ENCODE results near the gene ANAPC2. TPM values are rescaled to one million over a fixed set of nuclear protein-coding genes. Genes with fewer than 3 reads are reported as not detected.

Gene ANAPC2
- total and polyA plus RNA-seq, 12 donors: 23.7 to 69.6 (median 27.7) TPM

DNA sequence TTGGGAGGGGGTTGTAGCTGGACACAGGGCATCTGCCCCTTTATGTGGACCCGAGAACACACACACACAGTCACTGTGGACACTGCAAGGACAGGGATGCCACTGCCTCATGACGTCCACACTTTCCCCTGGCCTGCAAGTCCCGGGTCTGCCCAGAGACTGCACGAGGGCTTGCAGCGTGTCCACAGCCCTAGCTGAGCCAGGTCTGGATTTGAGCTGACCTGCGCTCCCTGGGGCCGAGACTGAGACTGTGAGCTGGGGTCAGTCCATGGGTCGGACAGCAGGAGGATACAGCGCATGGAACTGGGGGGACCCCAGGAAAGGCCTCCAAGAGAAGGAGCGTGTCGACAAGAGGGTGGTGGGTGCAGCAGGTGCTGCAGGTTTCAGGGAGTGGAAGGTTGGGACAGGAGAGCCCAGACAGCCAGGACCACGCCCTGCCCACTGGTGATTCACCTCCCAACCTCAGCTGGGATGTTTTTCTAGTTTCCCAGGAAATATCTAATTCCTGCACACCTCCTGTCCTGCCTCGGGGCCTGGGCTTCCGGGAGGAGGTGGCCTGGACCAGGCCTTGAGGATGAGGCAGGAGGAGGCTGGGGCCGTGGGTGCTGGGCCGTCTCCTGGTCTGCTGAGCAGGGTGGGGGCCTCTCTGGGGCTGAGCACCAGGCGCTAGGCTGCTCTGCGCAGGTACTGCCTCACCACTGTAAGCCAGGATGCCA lies 38.1 kb upstream of the ANAPC2 start:
- WGBS, 2 donors: 74 to 78% methylated on average over 18 of the region's 18 CpGs
- no peak overlapping the region for H3K4me3 ChIP-seq
- DNase-seq (no peak), ATAC-seq (no peak)
- H3K9me3 ChIP-seq: no peaks in the 10 kb centered on the region
- TF ChIP-seq, protein P1, sequence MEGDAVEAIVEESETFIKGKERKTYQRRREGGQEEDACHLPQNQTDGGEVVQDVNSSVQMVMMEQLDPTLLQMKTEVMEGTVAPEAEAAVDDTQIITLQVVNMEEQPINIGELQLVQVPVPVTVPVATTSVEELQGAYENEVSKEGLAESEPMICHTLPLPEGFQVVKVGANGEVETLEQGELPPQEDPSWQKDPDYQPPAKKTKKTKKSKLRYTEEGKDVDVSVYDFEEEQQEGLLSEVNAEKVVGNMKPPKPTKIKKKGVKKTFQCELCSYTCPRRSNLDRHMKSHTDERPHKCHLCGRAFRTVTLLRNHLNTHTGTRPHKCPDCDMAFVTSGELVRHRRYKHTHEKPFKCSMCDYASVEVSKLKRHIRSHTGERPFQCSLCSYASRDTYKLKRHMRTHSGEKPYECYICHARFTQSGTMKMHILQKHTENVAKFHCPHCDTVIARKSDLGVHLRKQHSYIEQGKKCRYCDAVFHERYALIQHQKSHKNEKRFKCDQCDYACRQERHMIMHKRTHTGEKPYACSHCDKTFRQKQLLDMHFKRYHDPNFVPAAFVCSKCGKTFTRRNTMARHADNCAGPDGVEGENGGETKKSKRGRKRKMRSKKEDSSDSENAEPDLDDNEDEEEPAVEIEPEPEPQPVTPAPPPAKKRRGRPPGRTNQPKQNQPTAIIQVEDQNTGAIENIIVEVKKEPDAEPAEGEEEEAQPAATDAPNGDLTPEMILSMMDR (IDR thresholded peaks at IDR 0.05): no peak
- H3K36me3 ChIP-seq: no peaks in the 10 kb centered on the region
- H3K27ac ChIP-seq: no peak overlapping the region
- intact Hi-C loops (cut with DNase I): loop anchor here in 8 of 10 donors (1.0 to 5.0 kb wide), 8 partner anchors 34 to 110 kb away; partner anchors contain the start of genes ANAPC2 (in 1 of the 8) and SSNA1 (in 1 of the 8)
- H3K27me3 ChIP-seq: peaks cover 9 to 36% (median 35%) of the 10 kb centered on the region in 7 donors
- peaks cover 7 to 27% (median 21%) of the 10 kb centered on the region in 9 donors for H3K4me1 ChIP-seq

DNA sequence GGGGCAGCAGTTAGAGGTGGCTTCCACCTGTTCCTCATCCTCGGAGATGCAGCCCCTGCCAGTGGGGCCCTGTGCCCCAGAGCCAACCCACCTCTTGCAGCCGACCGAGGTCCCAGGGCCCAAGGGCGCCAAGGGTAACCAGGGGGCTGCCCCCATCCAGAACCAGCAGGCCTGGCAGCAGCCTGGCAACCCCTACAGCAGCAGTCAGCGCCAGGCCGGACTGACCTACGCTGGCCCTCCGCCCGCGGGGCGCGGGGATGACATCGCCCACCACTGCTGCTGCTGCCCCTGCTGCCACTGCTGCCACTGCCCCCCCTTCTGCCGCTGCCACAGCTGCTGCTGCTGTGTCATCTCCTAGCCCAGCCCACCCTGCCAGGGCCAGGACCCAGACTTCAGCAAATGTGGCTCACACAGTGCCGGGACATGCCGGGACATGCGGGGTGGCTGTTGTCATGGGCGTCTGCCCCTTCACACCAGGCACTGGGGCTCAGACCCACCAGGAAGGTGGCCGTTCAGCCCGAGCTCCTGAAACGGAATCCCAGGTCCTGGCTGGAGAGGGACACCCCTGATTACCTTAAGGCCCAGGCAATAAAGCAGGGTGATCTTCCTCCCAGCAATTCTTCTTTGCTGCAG lies 37.5 kb upstream of the ANAPC2 start:
- Histone ChIP-seq H3K27ac (no peak overlapping the region), H3K4me3 (no peak overlapping the region), H3K27me3 (peaks cover 7 to 33% (median 29%) of the 10 kb centered on the region in 7 donors), H3K9me3 (no peaks in the 10 kb centered on the region), H3K4me1 (peaks cover 7 to 32% (median 24%) of the 10 kb centered on the region in 9 donors), H3K36me3 (no peaks in the 10 kb centered on the region)
- ATAC-seq: no peak
- intact Hi-C loops (cut with DNase I): loop anchor here in 8 of 10 donors (2.0 to 5.0 kb wide), 8 partner anchors 34 to 109 kb away; partner anchors contain the start of genes ANAPC2 (in 2 of the 8) and SSNA1 (in 2 of the 8)
- TF ChIP-seq, protein P1 (IDR thresholded peaks at IDR 0.05): no peak
- DNase-seq: no peak
- 76 to 84% methylated on average over 21 of the region's 21 CpGs for WGBS, 2 donors

DNA sequence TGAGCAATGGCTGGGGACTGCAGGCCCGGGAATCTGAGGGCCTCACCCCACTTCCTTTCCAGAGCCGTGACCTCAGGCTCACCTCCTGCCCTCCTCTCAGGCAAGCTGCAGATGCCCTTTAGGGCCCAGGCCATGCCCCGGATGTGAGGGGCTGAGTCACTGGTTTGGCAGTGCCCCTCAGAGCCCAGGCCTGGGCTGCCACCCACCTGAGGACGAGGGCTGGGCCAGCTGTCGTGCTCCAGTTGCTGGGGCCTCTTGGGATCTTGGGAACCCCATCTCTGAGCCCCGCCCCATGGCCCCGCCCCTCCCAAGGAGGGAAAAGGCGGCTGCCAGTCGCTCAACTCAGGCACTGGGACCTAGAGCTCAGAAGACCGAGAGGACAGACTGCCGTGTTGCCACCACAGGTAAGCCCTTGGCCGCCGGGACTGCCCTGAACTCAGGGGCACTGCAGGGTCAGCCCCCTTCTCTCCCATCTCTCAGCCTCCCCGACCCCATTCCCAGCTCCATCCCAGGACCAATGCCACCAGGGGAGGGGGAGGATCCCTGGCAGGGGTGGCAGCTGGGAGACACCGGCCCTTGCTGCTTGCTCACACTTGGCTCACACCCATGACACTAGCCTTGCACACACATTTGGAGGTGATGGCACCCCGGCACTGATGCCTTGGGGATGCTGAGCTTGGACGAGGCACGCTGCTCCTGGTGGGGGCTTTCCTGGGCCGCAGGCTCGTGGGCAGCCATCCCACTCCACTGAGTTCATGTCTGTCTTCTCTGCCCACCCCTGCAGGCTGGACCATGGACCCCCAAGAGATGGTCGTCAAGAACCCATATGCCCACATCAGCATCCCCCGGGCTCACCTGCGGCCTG lies 36.7 kb upstream of the ANAPC2 start, which contains the start of gene CYSRT1:
CYSRT1 (plus strand) TSS at position 345 of the 865 bp plus-strand sequence; CDS start at position 793, 448 bp downstream.
- intact Hi-C loops (cut with DNase I): loop anchor here in 7 of 10 donors (2.0 to 5.0 kb wide), 5 partner anchors 33 to 108 kb away; partner anchors contain the start of genes ANAPC2 (in 4 of the 7) and SSNA1 (in 4 of the 7)
- no peaks in the 10 kb centered on the region for H3K9me3 ChIP-seq
- TF ChIP-seq, protein P1 (IDR thresholded peaks at IDR 0.05): no peak
- peaks cover 4 to 26% (median 21%) of the 10 kb centered on the region in 7 donors for H3K27me3 ChIP-seq
- no peak for ATAC-seq
- H3K4me3 ChIP-seq: peak within 1 kb of the TSS; percentile 64 to 94 (median 76)
- H3K4me1 ChIP-seq: peaks cover 7 to 34% (median 24%) of the 10 kb centered on the region in 9 donors
- no peak for DNase-seq
- peak within 1 kb of the TSS in 9 of 10 donors; percentile 89 to 96 (median 92) for H3K27ac ChIP-seq
- H3K36me3 ChIP-seq: no peaks in the 10 kb centered on the region
- 52 to 57% methylated on average over 22 to 23 of the region's 23 CpGs for WGBS, 2 donors

All from heart right ventricle (tissue), 16 donors.